WTC11 (cell line): ENCODE results near the gene VASH1. TPM values are rescaled to one million over a fixed set of nuclear protein-coding genes. Genes with fewer than 3 reads are reported as not detected.
A peak's percentile ranks its signal among the peaks of the same experiment; 100 is the strongest.

Source experiments
- ATAC-seq: fragments of 200-7000 bp; cut with Tn5 transposase; 2 replicates; pipeline ENCODE4 v1.10.0; 2021; ENCODE audit warnings: mild to moderate bottlenecking, moderate library complexity
- CTCF ChIA-PET: fragments of 300-600 bp; sonication (Branson Sonifier 250); formaldehyde crosslinking; loops from one replicate; lab custom pipeline; 2021; ENCODE audit warnings: antibody characterized with exemption; lab: Charles Lee
- POLR2A ChIA-PET: fragments of 350-600 bp; sonication (Branson Sonifier 250); formaldehyde crosslinking; loops from one replicate; lab custom pipeline; 2021; ENCODE audit warnings: antibody characterized with exemption; lab: Charles Lee
- DNase-seq: peaks from one replicate; pipeline ENCODE4 v3.0.0; 2021; ENCODE audit warnings: low spot score
- H3K27ac Mint-ChIP-seq: 2 replicates; pipeline ENCODE4 v1.8.0; 2021; ENCODE audit warnings: mixed read lengths
- H3K27me3 Mint-ChIP-seq: 2 replicates; pipeline ENCODE4 v1.8.0; 2021; ENCODE audit warnings: low read depth, mild to moderate bottlenecking, moderate library complexity, mixed read lengths
- H3K36me3 Mint-ChIP-seq: 2 replicates; pipeline ENCODE4 v1.8.0; 2021; ENCODE audit warnings: mixed read lengths
- H3K4me1 Mint-ChIP-seq: 2 replicates; pipeline ENCODE4 v1.8.0; 2022; ENCODE audit warnings: mixed read lengths
- H3K4me3 Mint-ChIP-seq: 2 replicates; pipeline ENCODE4 v1.8.0; 2021; ENCODE audit warnings: mild to moderate bottlenecking, moderate library complexity, mixed read lengths
- H3K9me3 Mint-ChIP-seq: 2 replicates; pipeline ENCODE4 v1.8.0; 2021; ENCODE audit warnings: mixed read lengths
- ARID4B ChIP-seq: sonication (generic); formaldehyde crosslinking; IDR thresholded peaks from 2 replicates; pipeline ENCODE4 v1.8.0; 2023; ENCODE audit warnings: missing genetic modification reagents, mild to moderate bottlenecking, borderline replicate concordance
- E2F1 ChIP-seq: sonication (generic); formaldehyde crosslinking; IDR thresholded peaks from 2 replicates; pipeline ENCODE4 v1.8.0; 2022; ENCODE audit warnings: mild to moderate bottlenecking, missing genetic modification reagents
- ESRRA ChIP-seq: sonication (generic); formaldehyde crosslinking; IDR thresholded peaks from 2 replicates; pipeline ENCODE4 v1.8.1; 2022; ENCODE audit warnings: mild to moderate bottlenecking, missing genetic modification reagents, borderline replicate concordance
- FOXJ3 ChIP-seq: sonication (generic); formaldehyde crosslinking; IDR thresholded peaks from 2 replicates; pipeline ENCODE4 v1.9.0; 2021; ENCODE audit warnings: missing genetic modification reagents, mild to moderate bottlenecking, borderline replicate concordance
- FOXP1 ChIP-seq: sonication (generic); formaldehyde crosslinking; IDR thresholded peaks from 2 replicates; pipeline ENCODE4 v1.8.0; 2022; ENCODE audit warnings: missing genetic modification reagents, mild to moderate bottlenecking, moderate library complexity, borderline replicate concordance
- GABPB1 ChIP-seq: sonication (generic); formaldehyde crosslinking; IDR thresholded peaks from 2 replicates; pipeline ENCODE4 v1.8.1; 2023; ENCODE audit warnings: mild to moderate bottlenecking, missing genetic modification reagents
- HMGXB4 ChIP-seq: sonication (generic); formaldehyde crosslinking; IDR thresholded peaks from 2 replicates; pipeline ENCODE4 v1.8.1; 2023; ENCODE audit warnings: mild to moderate bottlenecking, moderate library complexity, missing genetic modification reagents
- IRF1 ChIP-seq: sonication (generic); formaldehyde crosslinking; IDR thresholded peaks from 2 replicates; pipeline ENCODE4 v1.8.0; 2023; ENCODE audit warnings: missing genetic modification reagents
- MAX ChIP-seq: sonication (generic); formaldehyde crosslinking; IDR thresholded peaks from 2 replicates; pipeline ENCODE4 v1.8.0; 2022; ENCODE audit warnings: mild to moderate bottlenecking, missing genetic modification reagents
- MLX ChIP-seq: sonication (generic); formaldehyde crosslinking; IDR thresholded peaks from 2 replicates; pipeline ENCODE4 v1.8.1; 2023; ENCODE audit warnings: mild to moderate bottlenecking, missing genetic modification reagents, moderate library complexity
- STAT6 ChIP-seq: sonication (generic); formaldehyde crosslinking; conservative IDR thresholded peaks from 2 replicates; pipeline ENCODE4 v1.8.1; 2023; ENCODE audit warnings: mild to moderate bottlenecking, low read depth, missing genetic modification reagents, moderate library complexity
- TCF7 ChIP-seq: sonication (generic); formaldehyde crosslinking; IDR thresholded peaks from 2 replicates; pipeline ENCODE4 v1.8.0; 2022; ENCODE audit warnings: mild to moderate bottlenecking, low read depth, missing genetic modification reagents, moderate library complexity
- USF2 ChIP-seq: sonication (generic); formaldehyde crosslinking; IDR thresholded peaks from 2 replicates; pipeline ENCODE4 v1.8.1; 2023; ENCODE audit warnings: mild to moderate bottlenecking, missing genetic modification reagents, moderate library complexity
- ZNF121 ChIP-seq: sonication (generic); formaldehyde crosslinking; IDR thresholded peaks from 2 replicates; pipeline ENCODE4 v1.8.0; 2023; ENCODE audit warnings: missing genetic modification reagents
- ZNF219 ChIP-seq: sonication (generic); formaldehyde crosslinking; IDR thresholded peaks from 2 replicates; pipeline ENCODE4 v1.8.0; 2023; ENCODE audit warnings: missing genetic modification reagents, mild to moderate bottlenecking, borderline replicate concordance
- ZNF423 ChIP-seq: fragments of 250-450 bp; sonication (Bioruptor Pico); IDR thresholded peaks from 2 replicates; pipeline ENCODE4 v2.1.2; 2022; ENCODE audit warnings: mild to moderate bottlenecking, moderate library complexity
- ZNF671 ChIP-seq: fragments of 250-450 bp; sonication (Bioruptor Pico); IDR thresholded peaks from 2 replicates; pipeline ENCODE4 v1.8.0; 2021; ENCODE audit warnings: mild to moderate bottlenecking
- total RNA-seq: library from RNA; stranded (reverse); gene quantifications from 3 replicates; pipeline ENCODE4 v1.2.3, GENCODE V29; 2021

VASH1 gene
- total RNA-seq, 1 experiment from 2014 or later: 7.2 TPM

GRCh38 chr14:76767681-76768656 is 6.7 kb downstream of the VASH1 start:
- no peak overlapping the region for H3K27ac Mint-ChIP-seq
- TF ChIP-seq USF2 (CRISPR knock-in tag): peak; percentile 41
- TF ChIP-seq ZNF423 (CRISPR knock-in tag): no peak
- no peak for TF ChIP-seq HMGXB4 (CRISPR knock-in tag)
- TF ChIP-seq IRF1: no peak
- no peak for TF ChIP-seq GABPB1 (CRISPR knock-in tag)
- POLR2A ChIA-PET: interaction anchor here (1.1 kb wide), 1 partner anchor 11 kb away, joined by 3 read pairs; no protein-coding TSS in a partner anchor
- peaks cover 28% of the 10 kb centered on the region for H3K4me1 Mint-ChIP-seq
- H3K27me3 Mint-ChIP-seq: peaks cover 32% of the 10 kb centered on the region
- no peaks in the 10 kb centered on the region for H3K9me3 Mint-ChIP-seq
- no peaks in the 10 kb centered on the region for H3K36me3 Mint-ChIP-seq
- peak; percentile 52 for DNase-seq
- CTCF ChIA-PET: interaction anchor here (0.5 to 2.7 kb wide), 5 partner anchors 17 to 712 kb away, joined by 3 to 28 read pairs (median 5); no protein-coding TSS in a partner anchor
- ATAC-seq: peak; percentile 62
- peak overlapping the region; percentile 44 for H3K4me3 Mint-ChIP-seq

GRCh38 chr14:76768671-76769500 is 7.6 kb downstream of the VASH1 start:
- DNase-seq (no peak), ATAC-seq (no peak)
- Mint-ChIP-seq H3K27me3 (peaks cover 23% of the 10 kb centered on the region), H3K4me1 (peaks cover 30% of the 10 kb centered on the region), H3K9me3 (no peaks in the 10 kb centered on the region), H3K36me3 (no peaks in the 10 kb centered on the region), H3K4me3 (peak overlapping the region; percentile 44), H3K27ac (no peak overlapping the region)
- POLR2A ChIA-PET: no interaction called here
- CTCF ChIA-PET: interaction anchor here (1.3 to 2.7 kb wide), 3 partner anchors 16 to 547 kb away, joined by 3 to 28 read pairs (median 12); no protein-coding TSS in a partner anchor
- TF ChIP-seq STAT6: no peak
- TF ChIP-seq ZNF219: no peak
- TF ChIP-seq FOXP1: no peak
- no peak for TF ChIP-seq E2F1 (CRISPR knock-in tag)
- TF ChIP-seq MLX (CRISPR knock-in tag): no peak
- TF ChIP-seq MAX (CRISPR knock-in tag): no peak
- TF ChIP-seq FOXJ3 (CRISPR knock-in tag): no peak
- TF ChIP-seq ESRRA (CRISPR knock-in tag): no peak
- TF ChIP-seq ZNF121: no peak
- TF ChIP-seq ARID4B (CRISPR knock-in tag): no peak
- no peak for TF ChIP-seq TCF7 (CRISPR knock-in tag)
- no peak for TF ChIP-seq ZNF671 (CRISPR knock-in tag)
